Common myeloid progenitor, CD34-positive (primary cell): ENCODE data around the gene TRERF1.

Experiments
- CTCF ChIA-PET: fragments of 350-600 bp; sonication (Branson Sonifier 250); formaldehyde crosslinking; loops from one replicate; lab custom pipeline; 2021; ENCODE audit warnings: antibody characterized with exemption; lab: Charles Lee
- POLR2A ChIA-PET: fragments of 350-600 bp; sonication (Branson Sonifier 250); formaldehyde crosslinking; loops from one replicate; lab custom pipeline; 2021; ENCODE audit warnings: antibody characterized with exemption; lab: Charles Lee
- DNase-seq, 3 donors: peaks; one replicate each; pipeline versions ENCODE4 v3.0.0 to v3.0.0-alpha.2; 2013
- H3K27ac ChIP-seq, 2 experiments: 1 replicate in 1 of 2; 2 replicates in 1 of 2; pipeline ENCODE4 v1.7.0; 2013; ENCODE audit warnings: inconsistent platforms in 2 of 2, low read length in 2 of 2, mild to moderate bottlenecking in 2 of 2, low read depth in 1 of 2, moderate library complexity in 1 of 2; ENCODE audit not compliant: severe bottlenecking in 2 of 2, insufficient read depth in 1 of 2, poor library complexity in 1 of 2
- H3K27me3 ChIP-seq, 5 experiments: replicated peaks in 2 of 5; 1 replicate in 3 of 5; 2 replicates in 2 of 5; pipeline versions ENCODE4 v1.6.1 to v1.7.0; 2013; ENCODE audit warnings: low read length in 4 of 5, mild to moderate bottlenecking in 2 of 5, moderate library complexity in 2 of 5, inconsistent platforms in 1 of 5; ENCODE audit not compliant: insufficient read depth in 5 of 5, control insufficient read depth in 4 of 5
- H3K36me3 ChIP-seq, 4 experiments: 1 replicate in 2 of 4; 2 replicates in 2 of 4; pipeline versions ENCODE4 v1.6.1 to v1.7.0; 2013; ENCODE audit warnings: low read length in 3 of 4, control low read depth in 1 of 4, mild to moderate bottlenecking in 1 of 4; ENCODE audit not compliant: control insufficient read depth in 4 of 4, insufficient read depth in 4 of 4
- H3K4me1 ChIP-seq, 4 experiments: 1 replicate in 3 of 4; 2 replicates in 1 of 4; pipeline versions ENCODE4 v1.6.1 to v1.7.1; 2013; ENCODE audit warnings: low read length in 3 of 4, mild to moderate bottlenecking in 3 of 4, control low read depth in 1 of 4, inconsistent platforms in 1 of 4, moderate library complexity in 1 of 4; ENCODE audit not compliant: control insufficient read depth in 4 of 4, insufficient read depth in 4 of 4; ENCODE audit errors: control extremely low read depth in 1 of 4
- H3K4me3 ChIP-seq, 7 experiments: 1 replicate in 4 of 7; 2 replicates in 3 of 7; pipeline versions ENCODE4 v1.5.1 to v1.7.0; 2013; ENCODE audit warnings: mild to moderate bottlenecking in 7 of 7, low read length in 6 of 7, moderate library complexity in 6 of 7, inconsistent platforms in 2 of 7, low read depth in 2 of 7, control low read depth in 1 of 7; ENCODE audit not compliant: insufficient read depth in 4 of 7, control insufficient read depth in 1 of 7; ENCODE audit errors: extremely low read depth in 1 of 7
- H3K9me3 ChIP-seq, 5 experiments: 1 replicate in 4 of 5; 2 replicates in 1 of 5; pipeline versions ENCODE4 v1.6.1 to v1.7.1; 2013; ENCODE audit warnings: low read length in 4 of 5, mild to moderate bottlenecking in 2 of 5, inconsistent platforms in 1 of 5, low read depth in 1 of 5, moderate library complexity in 1 of 5; ENCODE audit not compliant: control insufficient read depth in 4 of 5, insufficient read depth in 2 of 5; ENCODE audit errors: control extremely low read depth in 1 of 5
- WGBS: methylation state at CpG from one replicate; pipeline ENCODE4 v1.1.5; 2013; ENCODE audit not compliant: insufficient coverage; 5-methylcytosine and 5-hydroxymethylcytosine counted together

The TRERF1 gene

GRCh38 chr6:42315991-42316970 is 135.4 kb downstream of the TRERF1 start:
- Histone ChIP-seq H3K4me3 (no peak overlapping the region), H3K4me1 (peaks cover 4 to 24% (median 8%) of the 10 kb centered on the region in 4 experiments), H3K27ac (no peak overlapping the region), H3K27me3 (no peaks in the 10 kb centered on the region), H3K36me3 (peaks cover 0 to 3% (median 0%) of the 10 kb centered on the region in 4 experiments), H3K9me3 (peaks cover 0 to 1% (median 0%) of the 10 kb centered on the region in 5 experiments)
- ChIA-PET POLR2A (no interaction called here), CTCF (interaction anchor here (0.8 to 0.9 kb wide), 2 partner anchors 201 to 231 kb away, joined by 3 read pairs; no protein-coding TSS in a partner anchor)
- 93% methylated on average over 5 of the region's 8 CpGs for WGBS
- peak; percentile 34 to 78 (median 75) for DNase-seq

DNA sequence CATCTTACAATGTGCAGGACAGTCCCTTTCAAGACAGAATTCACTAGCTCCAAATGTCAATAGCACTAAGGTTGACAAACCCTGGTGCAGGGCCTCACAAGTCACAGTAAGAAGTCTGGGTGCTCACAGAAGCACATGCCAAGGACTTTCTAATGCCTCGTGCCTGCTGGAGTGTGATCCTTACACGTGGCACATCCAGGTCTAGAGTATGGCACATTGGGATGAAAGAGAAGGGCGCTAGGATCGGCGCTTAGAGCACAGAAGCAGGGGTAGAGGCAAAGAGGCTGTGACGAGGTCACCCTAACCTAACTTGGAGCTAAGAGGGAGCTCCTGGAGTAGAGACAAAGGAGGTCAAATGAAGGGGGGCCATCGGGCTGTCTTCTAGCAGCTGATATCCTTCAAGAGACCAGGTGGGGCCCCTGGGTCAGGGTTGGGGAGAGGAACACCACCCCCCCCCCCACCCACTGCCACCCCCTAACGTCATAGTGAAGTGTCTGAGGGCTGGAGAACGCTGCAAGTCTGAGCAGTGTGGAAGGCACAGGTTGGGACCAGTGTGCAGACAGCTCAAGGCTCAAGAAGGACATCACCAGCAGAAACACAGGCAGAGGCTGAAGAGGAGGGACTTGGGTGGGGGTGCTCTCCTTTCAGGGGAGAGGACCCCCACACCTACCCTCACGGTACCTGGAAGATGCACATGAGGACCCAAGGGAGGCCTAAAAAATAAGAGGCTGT is 136.3 kb downstream of the TRERF1 start:
- CTCF ChIA-PET, result interaction anchor here (1.6 to 2.0 kb wide), 3 partner anchors 13 to 232 kb away, joined by 7 to 10 read pairs (median 7); no protein-coding TSS in a partner anchor
- no peak for DNase-seq
- no peaks in the 10 kb centered on the region for H3K27me3 ChIP-seq
- H3K36me3 ChIP-seq, result peaks cover 0 to 3% (median 0%) of the 10 kb centered on the region in 4 experiments
- POLR2A ChIA-PET, result no interaction called here
- no peak overlapping the region for H3K4me3 ChIP-seq
- H3K4me1 ChIP-seq, result peaks cover 4 to 24% (median 8%) of the 10 kb centered on the region in 4 experiments
- WGBS, result 100% methylated on average over 7 of the region's 10 CpGs
- no peak overlapping the region for H3K27ac ChIP-seq
- H3K9me3 ChIP-seq, result no peaks in the 10 kb centered on the region

DNA sequence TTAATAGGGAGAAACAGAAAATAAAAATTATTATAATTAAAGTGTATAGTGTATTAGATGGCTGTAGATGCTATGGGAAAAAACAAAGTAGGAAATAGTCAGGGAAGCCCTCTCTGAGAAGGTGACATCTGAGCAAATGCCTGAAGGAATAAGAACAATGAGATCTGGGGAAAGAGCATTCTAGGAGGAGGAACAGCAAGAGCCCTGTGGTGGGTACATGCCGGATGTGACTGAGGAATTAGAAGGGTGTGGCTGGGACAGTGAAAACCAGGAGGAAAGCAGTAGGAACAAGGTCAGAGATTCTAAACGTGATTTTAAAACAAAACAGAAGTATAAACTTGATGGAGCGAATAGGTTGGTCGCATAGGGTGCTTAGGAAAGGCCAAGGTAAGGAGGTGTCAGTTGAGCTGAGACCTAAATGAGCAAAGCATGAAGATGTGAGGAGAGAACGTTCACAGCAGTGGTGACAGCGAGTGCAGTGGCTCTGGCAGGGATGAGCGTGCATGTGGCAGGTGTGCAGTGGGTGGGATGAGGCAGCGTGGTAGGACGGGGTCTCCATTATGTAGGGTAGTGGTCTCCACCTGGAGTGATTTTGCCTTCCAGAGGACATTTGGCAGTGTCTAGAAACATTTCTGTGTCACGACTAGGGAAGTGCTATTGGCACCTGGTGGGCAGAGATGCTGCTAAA is 137.0 kb downstream of the TRERF1 start:
- Histone ChIP-seq H3K4me1 (peaks cover 4 to 24% (median 8%) of the 10 kb centered on the region in 4 experiments), H3K27ac (no peak overlapping the region), H3K4me3 (no peak overlapping the region), H3K36me3 (peaks cover 0 to 3% (median 0%) of the 10 kb centered on the region in 4 experiments), H3K27me3 (no peaks in the 10 kb centered on the region), H3K9me3 (no peaks in the 10 kb centered on the region)
- WGBS, result 97% methylated on average over 10 of the region's 10 CpGs
- ChIA-PET CTCF (interaction anchor here (1.6 to 2.0 kb wide), 3 partner anchors 12 to 233 kb away, joined by 7 to 10 read pairs (median 7); no protein-coding TSS in a partner anchor), POLR2A (no interaction called here)
- DNase-seq, result no peak

DNA sequence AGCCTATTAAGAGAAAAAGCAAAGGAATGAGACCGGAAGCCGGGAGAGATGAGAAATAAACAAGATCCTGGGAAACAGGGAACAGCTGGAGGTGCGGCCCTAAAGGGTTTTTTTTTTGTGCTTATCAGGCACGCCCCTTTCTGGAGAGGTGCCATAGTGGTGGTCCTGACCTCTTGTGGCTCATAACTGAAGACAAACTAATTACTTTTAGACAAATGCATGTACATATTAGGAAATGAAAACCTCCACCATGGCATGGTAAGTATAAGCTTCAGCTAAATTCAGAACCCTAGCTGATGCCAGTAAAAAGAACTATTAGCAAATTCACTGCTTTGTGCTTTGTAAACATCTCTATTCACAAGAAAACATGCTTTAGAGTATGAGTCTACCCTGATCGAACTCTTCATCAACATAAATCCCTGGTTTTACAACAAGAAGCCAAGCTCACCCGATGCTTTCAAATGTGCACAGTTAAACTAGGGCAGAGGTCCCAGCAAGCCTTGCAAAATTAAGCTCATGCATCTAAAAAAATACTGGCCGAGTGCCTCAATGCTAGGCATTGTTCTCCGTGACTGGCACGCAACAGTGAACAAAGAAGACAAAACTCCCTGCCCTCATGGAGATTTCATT is 137.7 kb downstream of the TRERF1 start:
- peaks cover 4 to 24% (median 8%) of the 10 kb centered on the region in 4 experiments for H3K4me1 ChIP-seq
- H3K9me3 ChIP-seq, result no peaks in the 10 kb centered on the region
- POLR2A ChIA-PET, result no interaction called here
- DNase-seq, result peak; percentile 21 to 43 (median 37)
- no peak overlapping the region for H3K27ac ChIP-seq
- CTCF ChIA-PET, result interaction anchor here (1.6 to 2.0 kb wide), 3 partner anchors 12 to 234 kb away, joined by 7 to 10 read pairs (median 7); no protein-coding TSS in a partner anchor
- no peak overlapping the region for H3K4me3 ChIP-seq
- peaks cover 0 to 3% (median 0%) of the 10 kb centered on the region in 4 experiments for H3K36me3 ChIP-seq
- H3K27me3 ChIP-seq, result no peaks in the 10 kb centered on the region
- WGBS, result 100% methylated on average over 6 of the region's 9 CpGs

DNA sequence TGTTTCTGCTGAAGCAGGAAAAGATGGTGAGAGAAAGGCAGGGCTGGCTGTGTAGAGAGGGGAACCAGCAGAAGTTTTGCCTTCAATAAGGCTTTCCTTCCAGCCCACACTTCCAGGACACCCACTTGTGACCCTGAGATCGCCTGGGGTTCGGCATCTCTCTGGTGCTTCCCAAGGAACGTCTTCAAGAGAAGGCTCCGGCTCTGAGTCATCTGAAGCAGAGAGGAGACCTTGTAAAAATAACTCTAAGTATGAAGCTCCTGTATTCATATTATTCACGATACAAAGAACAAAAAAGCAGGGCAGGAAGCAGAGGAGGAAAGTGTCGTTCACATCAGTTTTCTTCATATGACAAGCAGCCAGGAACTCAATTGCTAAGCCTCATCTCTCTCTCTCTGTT is 138.7 kb downstream of the TRERF1 start:
- Histone ChIP-seq H3K4me3 (no peak overlapping the region), H3K4me1 (peaks cover 4 to 19% (median 8%) of the 10 kb centered on the region in 4 experiments), H3K9me3 (no peaks in the 10 kb centered on the region), H3K27ac (no peak overlapping the region), H3K36me3 (peaks cover 0 to 3% (median 0%) of the 10 kb centered on the region in 4 experiments), H3K27me3 (no peaks in the 10 kb centered on the region)
- no peak for DNase-seq
- ChIA-PET CTCF (interaction anchor here (2.0 kb wide), 1 partner anchor 11 kb away, joined by 7 read pairs; no protein-coding TSS in a partner anchor), POLR2A (no interaction called here)
- WGBS, result 100% methylated on average over 5 of the region's 6 CpGs

- ChIA-PET POLR2A (interaction anchor here (0.6 kb wide), 1 partner anchor 219 kb away, joined by 3 read pairs; no protein-coding TSS in a partner anchor), CTCF (interaction anchor here (0.8 to 5.3 kb wide), 6 partner anchors 12 to 601 kb away, joined by 3 to 30 read pairs (median 4); no protein-coding TSS in a partner anchor)
- no CpG with 5 or more reads among the region's 2 CpGs for WGBS
These were observed 144.6 kb downstream of the TRERF1 start for GRCh38 chr6:42307141-42307470.

More at GRCh38 chr6:42307141-42307470, 144.6 kb downstream of the TRERF1 start:
- Histone ChIP-seq H3K36me3 (peaks cover 0 to under 1% (median 0%) of the 10 kb centered on the region in 4 experiments), H3K4me3 (no peak overlapping the region), H3K27me3 (no peaks in the 10 kb centered on the region), H3K4me1 (no peaks in the 10 kb centered on the region), H3K27ac (no peak overlapping the region), H3K9me3 (no peaks in the 10 kb centered on the region)
- no peak for DNase-seq
